Gastroesophageal sphincter (tissue), 3 donors: Measurements from ENCODE around the gene ZNF292.

Experiments used
- EP300 ChIP-seq: sonication (generic); formaldehyde crosslinking; IDR thresholded peaks from one replicate; pipeline ENCODE4 v1.6.1; 2017; ENCODE audit warnings: antibody characterized with exemption, mild to moderate bottlenecking
- POLR2A ChIP-seq, 2 donors: fragments of 450-650 bp; IDR thresholded peaks; one replicate each; pipeline ENCODE4 v1.6.1; 2017; ENCODE audit warnings: antibody characterized with exemption in 2 of 2, mild to moderate bottlenecking in 2 of 2, moderate library complexity in 1 of 2
- POLR2AphosphoS5 ChIP-seq: sonication (generic); formaldehyde crosslinking; IDR thresholded peaks from one replicate; pipeline ENCODE4 v1.6.1; 2017; ENCODE audit warnings: antibody characterized with exemption
- TF ChIP-seq, protein P1 (sequence below), 4 experiments: fragments of 200-600 bp in 2 of 4; fragments of 450-650 bp in 2 of 4; sonication (generic) in 1 of 4; IDR thresholded peaks; one replicate each; pipeline ENCODE4 v1.5.1; 2017 to 2019; ENCODE audit warnings: antibody characterized with exemption in 4 of 4, mild to moderate bottlenecking in 2 of 4, moderate library complexity in 2 of 4

DNA sequence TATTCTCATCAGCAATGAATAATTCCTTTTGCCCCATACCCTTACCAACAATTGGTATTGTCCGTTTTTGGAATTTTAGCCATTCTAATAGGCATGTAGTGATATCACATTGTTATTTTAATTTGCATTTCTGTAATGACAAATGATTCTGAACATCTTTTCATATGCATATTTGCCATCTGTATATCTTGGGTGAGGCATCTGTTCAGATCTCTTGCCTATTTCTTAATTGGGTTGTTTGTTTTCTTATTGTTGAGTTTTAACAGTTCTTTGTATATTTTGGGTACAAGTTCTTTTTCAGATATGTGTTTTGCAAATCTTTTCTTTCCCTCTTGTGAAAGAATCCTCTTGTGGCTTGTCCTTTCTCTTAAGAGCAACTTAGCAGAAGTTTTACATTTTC is 69.6 kb downstream of the ZNF292 start:
- TF ChIP-seq, protein P1, sequence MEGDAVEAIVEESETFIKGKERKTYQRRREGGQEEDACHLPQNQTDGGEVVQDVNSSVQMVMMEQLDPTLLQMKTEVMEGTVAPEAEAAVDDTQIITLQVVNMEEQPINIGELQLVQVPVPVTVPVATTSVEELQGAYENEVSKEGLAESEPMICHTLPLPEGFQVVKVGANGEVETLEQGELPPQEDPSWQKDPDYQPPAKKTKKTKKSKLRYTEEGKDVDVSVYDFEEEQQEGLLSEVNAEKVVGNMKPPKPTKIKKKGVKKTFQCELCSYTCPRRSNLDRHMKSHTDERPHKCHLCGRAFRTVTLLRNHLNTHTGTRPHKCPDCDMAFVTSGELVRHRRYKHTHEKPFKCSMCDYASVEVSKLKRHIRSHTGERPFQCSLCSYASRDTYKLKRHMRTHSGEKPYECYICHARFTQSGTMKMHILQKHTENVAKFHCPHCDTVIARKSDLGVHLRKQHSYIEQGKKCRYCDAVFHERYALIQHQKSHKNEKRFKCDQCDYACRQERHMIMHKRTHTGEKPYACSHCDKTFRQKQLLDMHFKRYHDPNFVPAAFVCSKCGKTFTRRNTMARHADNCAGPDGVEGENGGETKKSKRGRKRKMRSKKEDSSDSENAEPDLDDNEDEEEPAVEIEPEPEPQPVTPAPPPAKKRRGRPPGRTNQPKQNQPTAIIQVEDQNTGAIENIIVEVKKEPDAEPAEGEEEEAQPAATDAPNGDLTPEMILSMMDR (IDR thresholded peaks at IDR 0.05): no peak
- no peak for TF ChIP-seq POLR2A (IDR thresholded peaks at IDR 0.05)
- no peak for TF ChIP-seq EP300
- TF ChIP-seq POLR2AphosphoS5: no peak
